Natural killer cell (primary cell): ENCODE results near the gene RASAL3. TPM values are rescaled to one million over a fixed set of nuclear protein-coding genes. Genes with fewer than 3 reads are reported as not detected.
"Not testable (repeated sequence)": the region's sequence is repeated elsewhere in the genome, so short reads cannot be mapped to it uniquely, and the experiment has no call there.

Source experiments
- ATAC-seq, 3 donors: fragments of 150-1000 bp in 2 of 3; fragments of 200-7000 bp in 1 of 3; cut with Tn5 transposase; 1 replicate in 1 of 3; 2 replicates in 2 of 3; pipeline ENCODE4 v1.10.0; 2021; ENCODE audit warnings: mild to moderate bottlenecking in 2 of 3, moderate library complexity in 2 of 3
- DNase-seq, 2 donors: peaks; one replicate each; pipeline versions ENCODE4 v3.0.0 to v3.0.0-alpha.2; 2013 to 2021; ENCODE audit warnings: mixed read lengths in 1 of 2
- H3K27ac ChIP-seq: one replicate; pipeline ENCODE4 v1.5.1; 2013; ENCODE audit warnings: mild to moderate bottlenecking, low read length
- H3K27me3 ChIP-seq: one replicate; pipeline ENCODE4 v1.6.1; 2013; ENCODE audit warnings: low read length; ENCODE audit not compliant: control insufficient read depth, insufficient read depth
- H3K36me3 ChIP-seq: one replicate; pipeline ENCODE4 v1.6.1; 2013; ENCODE audit warnings: low read length; ENCODE audit not compliant: control insufficient read depth, insufficient read depth
- H3K4me1 ChIP-seq: one replicate; pipeline ENCODE4 v1.6.1; 2013; ENCODE audit warnings: low read length; ENCODE audit not compliant: control insufficient read depth, insufficient read depth
- H3K4me3 ChIP-seq: one replicate; pipeline ENCODE4 v1.5.1; 2013; ENCODE audit warnings: low read length
- H3K9me3 ChIP-seq: one replicate; pipeline ENCODE4 v1.6.1; 2013; ENCODE audit warnings: low read length; ENCODE audit not compliant: control insufficient read depth, insufficient read depth
- H3K27ac Mint-ChIP-seq, 2 donors: one replicate each; pipeline ENCODE4 v1.8.0; 2022; ENCODE audit warnings: mild to moderate bottlenecking in 2 of 2, mixed read lengths in 2 of 2, moderate library complexity in 1 of 2
- H3K27me3 Mint-ChIP-seq, 2 donors: one replicate each; pipeline ENCODE4 v1.8.0; 2022; ENCODE audit warnings: low read depth in 2 of 2, mixed read lengths in 2 of 2
- H3K36me3 Mint-ChIP-seq: one replicate; pipeline ENCODE4 v1.8.0; 2022; ENCODE audit warnings: mixed read lengths
- H3K4me1 Mint-ChIP-seq, 2 donors: one replicate each; pipeline ENCODE4 v1.8.0; 2022; ENCODE audit warnings: mixed read lengths in 2 of 2
- H3K4me3 Mint-ChIP-seq: one replicate; pipeline ENCODE4 v1.8.0; 2022; ENCODE audit warnings: mild to moderate bottlenecking, moderate library complexity, mixed read lengths
- H3K9me3 Mint-ChIP-seq, 2 donors: one replicate each; pipeline ENCODE4 v1.8.0; 2022; ENCODE audit warnings: mixed read lengths in 2 of 2
- WGBS: methylation state at CpG from one replicate; pipeline ENCODE4 v1.1.7; 2013; ENCODE audit warnings: missing lambda C conversion rate; ENCODE audit not compliant: insufficient coverage; 5-methylcytosine and 5-hydroxymethylcytosine counted together
- intact Hi-C: fragments of 100-400 bp; cut with micrococcal nuclease; formaldehyde crosslinking; loops from one replicate; pipeline ENCODE4 v1.14.2; 2022
- total RNA-seq, 4 donors: library from RNA; stranded (reverse); fragments of 120-200 nt in 1 of 4; gene quantifications; one replicate each; pipeline versions ENCODE4 v1.2.3 to v1.2.4, GENCODE V29; 2013 to 2022
- TF ChIP-seq, protein P1 (sequence below): fragments of 200-600 bp; IDR thresholded peaks from one replicate; pipeline ENCODE4 v1.8.0; 2022; ENCODE audit warnings: antibody characterized with exemption

RASAL3 gene
- total RNA-seq, 3 donors from 2014 or later (not counting 1 experiment from before 2014, with no cell fraction given), result 217 to 283 (median 224) TPM

DNA sequence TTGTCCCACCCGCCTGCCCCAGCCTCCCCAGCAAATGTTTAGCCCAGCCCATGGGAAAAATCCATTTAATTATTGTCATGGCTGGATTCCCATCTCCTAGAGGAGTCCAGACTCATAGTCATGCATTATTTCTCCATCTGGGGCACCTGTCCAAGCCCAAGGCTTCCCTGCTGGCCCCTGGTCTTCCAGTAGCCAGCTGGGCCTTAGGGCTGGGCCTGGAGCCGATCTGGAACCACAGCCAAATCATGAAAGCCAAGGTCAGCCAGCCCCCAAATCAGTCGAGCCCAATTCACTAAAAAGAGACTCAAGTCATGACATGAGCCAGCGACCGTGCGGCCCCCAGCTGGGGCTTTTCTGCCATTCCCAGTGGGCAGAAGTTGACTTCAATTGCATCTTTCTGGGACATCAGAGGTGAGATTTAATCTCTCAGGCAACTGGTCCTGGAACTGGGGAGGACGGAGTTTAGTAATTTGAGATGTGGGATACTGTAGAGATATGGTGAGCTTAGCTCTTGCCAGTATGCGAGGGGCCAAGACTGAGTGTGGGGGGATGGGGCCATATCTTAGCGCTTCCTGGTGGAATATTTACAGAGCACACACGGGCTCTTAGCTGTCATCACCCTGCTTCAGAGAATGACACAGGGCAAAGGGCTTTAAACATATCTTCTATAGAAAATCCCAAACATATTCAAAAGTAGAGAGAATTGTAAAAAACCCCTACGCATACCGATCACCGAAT, 24.3 kb upstream of the RASAL3 start:
- no peak overlapping the region for H3K4me3 ChIP-seq
- H3K27me3 ChIP-seq, result no peaks in the 10 kb centered on the region
- no peak for DNase-seq
- Mint-ChIP-seq H3K9me3 (peaks cover 0 to 2% of the 10 kb centered on the region in 2 donors), H3K36me3 (no peaks in the 10 kb centered on the region), H3K4me1 (no peaks in the 10 kb centered on the region), H3K27ac (no peak overlapping the region), H3K4me3 (no peak overlapping the region), H3K27me3 (peaks cover 3 to 5% of the 10 kb centered on the region in 2 donors)
- no peaks in the 10 kb centered on the region for H3K9me3 ChIP-seq
- TF ChIP-seq, protein P1, sequence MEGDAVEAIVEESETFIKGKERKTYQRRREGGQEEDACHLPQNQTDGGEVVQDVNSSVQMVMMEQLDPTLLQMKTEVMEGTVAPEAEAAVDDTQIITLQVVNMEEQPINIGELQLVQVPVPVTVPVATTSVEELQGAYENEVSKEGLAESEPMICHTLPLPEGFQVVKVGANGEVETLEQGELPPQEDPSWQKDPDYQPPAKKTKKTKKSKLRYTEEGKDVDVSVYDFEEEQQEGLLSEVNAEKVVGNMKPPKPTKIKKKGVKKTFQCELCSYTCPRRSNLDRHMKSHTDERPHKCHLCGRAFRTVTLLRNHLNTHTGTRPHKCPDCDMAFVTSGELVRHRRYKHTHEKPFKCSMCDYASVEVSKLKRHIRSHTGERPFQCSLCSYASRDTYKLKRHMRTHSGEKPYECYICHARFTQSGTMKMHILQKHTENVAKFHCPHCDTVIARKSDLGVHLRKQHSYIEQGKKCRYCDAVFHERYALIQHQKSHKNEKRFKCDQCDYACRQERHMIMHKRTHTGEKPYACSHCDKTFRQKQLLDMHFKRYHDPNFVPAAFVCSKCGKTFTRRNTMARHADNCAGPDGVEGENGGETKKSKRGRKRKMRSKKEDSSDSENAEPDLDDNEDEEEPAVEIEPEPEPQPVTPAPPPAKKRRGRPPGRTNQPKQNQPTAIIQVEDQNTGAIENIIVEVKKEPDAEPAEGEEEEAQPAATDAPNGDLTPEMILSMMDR, result no peak
- H3K4me1 ChIP-seq, result no peaks in the 10 kb centered on the region
- H3K36me3 ChIP-seq, result no peaks in the 10 kb centered on the region
- H3K27ac ChIP-seq, result no peak overlapping the region
- no peak for ATAC-seq
- intact Hi-C loops, result no loop called here
- WGBS, result 95% methylated on average over 13 of the region's 13 CpGs

GRCh38 chr19:15487038-15487437, 22.7 kb upstream of the RASAL3 start:
- Mint-ChIP-seq H3K27ac (no peak overlapping the region), H3K9me3 (peaks cover 0 to 2% of the 10 kb centered on the region in 2 donors), H3K4me1 (no peaks in the 10 kb centered on the region), H3K4me3 (no peak overlapping the region), H3K36me3 (no peaks in the 10 kb centered on the region), H3K27me3 (no peaks in the 10 kb centered on the region)
- intact Hi-C loops, result no loop called here
- WGBS, result 97% methylated on average over 3 of the region's 4 CpGs
- Histone ChIP-seq H3K4me1 (no peaks in the 10 kb centered on the region), H3K9me3 (no peaks in the 10 kb centered on the region), H3K27ac (no peak overlapping the region), H3K36me3 (no peaks in the 10 kb centered on the region), H3K27me3 (no peaks in the 10 kb centered on the region), H3K4me3 (no peak overlapping the region)
- ATAC-seq (no peak), DNase-seq (no peak)
- TF ChIP-seq, protein P1, result no peak

- H3K4me3 ChIP-seq, H3K27me3 Mint-ChIP-seq, DNase-seq, H3K9me3 ChIP-seq, H3K27ac ChIP-seq, H3K27ac Mint-ChIP-seq, intact Hi-C loops, H3K9me3 Mint-ChIP-seq, H3K4me1 Mint-ChIP-seq, H3K27me3 ChIP-seq, H3K4me3 Mint-ChIP-seq, H3K36me3 Mint-ChIP-seq, ATAC-seq, H3K36me3 ChIP-seq, H3K4me1 ChIP-seq: not testable (repeated sequence)
- 98% methylated on average over 5 of the region's 5 CpGs for WGBS
Observed at GRCh38 chr19:15485768-15486167, 21.4 kb upstream of the RASAL3 start.

GRCh38 chr19:15480996-15481395, 16.7 kb upstream of the RASAL3 start:
- intact Hi-C loops, result not testable (repeated sequence)

More at GRCh38 chr19:15480996-15481395, 16.7 kb upstream of the RASAL3 start:
- not testable (repeated sequence) for ATAC-seq, H3K9me3 ChIP-seq, DNase-seq, H3K27ac ChIP-seq, H3K4me3 ChIP-seq, H3K9me3 Mint-ChIP-seq, H3K27ac Mint-ChIP-seq, H3K27me3 ChIP-seq, H3K36me3 ChIP-seq, H3K27me3 Mint-ChIP-seq, H3K36me3 Mint-ChIP-seq, H3K4me3 Mint-ChIP-seq
- peaks cover 17% of the 10 kb centered on the region for H3K4me1 ChIP-seq
- WGBS, result 96% methylated on average over 5 of the region's 7 CpGs
- peaks cover 10 to 20% of the 10 kb centered on the region in 2 donors for H3K4me1 Mint-ChIP-seq
